HTR-8/SVneo (cell line): ENCODE results near the gene IFFO2.
A peak's percentile ranks its signal among the peaks of the same experiment; 100 is the strongest.

ENCODE experiments used
- DNase-seq: peaks from one replicate; pipeline ENCODE4 v3.0.0; 2011; ENCODE audit warnings: low spot score, mixed read lengths; ENCODE audit not compliant: insufficient read length
- FAIRE-seq: peaks from 2 replicates; lab custom pipeline; 2011; peaks lifted over from hg19 to GRCh38; lab: Jason Lieb, UNC

IFFO2 gene

DNA sequence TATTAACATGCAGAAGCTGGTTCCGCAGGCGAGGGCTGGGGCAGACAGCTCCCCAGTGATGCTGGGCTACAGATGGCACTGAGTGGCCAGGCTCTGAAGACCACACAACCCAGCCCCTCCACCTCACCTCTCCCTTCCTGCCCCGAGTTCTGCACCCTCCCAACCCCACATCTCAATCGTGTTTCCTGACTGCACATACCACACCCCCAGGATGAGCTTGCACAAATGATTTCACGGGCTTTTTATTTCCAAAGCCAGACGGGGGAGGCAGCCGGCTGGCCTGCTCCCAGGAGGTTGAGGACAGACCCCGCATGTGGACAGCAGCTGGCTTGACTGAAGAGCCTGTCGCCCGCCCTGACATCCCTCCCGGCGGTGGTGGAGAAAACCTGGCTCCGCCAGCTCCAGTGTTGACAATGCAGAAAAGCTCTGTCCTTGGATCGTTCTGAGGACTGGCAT, 32.7 kb downstream of the IFFO2 start:
- DNase-seq, result no peak

GRCh38 chr1:18922848-18923755, 33.4 kb downstream of the IFFO2 start:
- FAIRE-seq (no peak), DNase-seq (no peak)

More for the DNA sequence above, 32.7 kb downstream of the IFFO2 start:
- FAIRE-seq, result no peak

DNA sequence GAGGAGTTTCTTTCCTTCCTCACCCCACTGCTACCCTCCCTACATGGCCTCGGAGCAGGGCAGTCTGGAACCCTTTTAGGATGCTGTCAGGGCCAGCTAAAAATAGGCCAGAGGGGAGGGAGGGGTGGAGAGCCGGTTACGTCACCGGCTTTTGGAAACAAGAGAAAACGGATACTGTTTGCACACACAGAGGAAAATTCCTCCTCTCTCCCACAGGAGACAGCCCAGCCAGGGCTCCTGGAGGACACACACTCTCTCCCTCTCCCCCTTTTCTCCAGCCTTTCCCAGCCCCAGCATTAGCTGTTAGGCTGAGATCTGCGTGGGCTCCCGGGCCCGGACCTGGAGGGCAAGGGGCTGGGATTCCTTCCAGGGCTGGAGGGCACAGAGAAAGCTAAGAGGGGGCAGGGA, 34.2 kb downstream of the IFFO2 start:
- FAIRE-seq (no peak), DNase-seq (no peak)

GRCh38 chr1:18921516-18922251, 34.8 kb downstream of the IFFO2 start:
- DNase-seq (no peak), FAIRE-seq (peak; percentile 4)

DNA sequence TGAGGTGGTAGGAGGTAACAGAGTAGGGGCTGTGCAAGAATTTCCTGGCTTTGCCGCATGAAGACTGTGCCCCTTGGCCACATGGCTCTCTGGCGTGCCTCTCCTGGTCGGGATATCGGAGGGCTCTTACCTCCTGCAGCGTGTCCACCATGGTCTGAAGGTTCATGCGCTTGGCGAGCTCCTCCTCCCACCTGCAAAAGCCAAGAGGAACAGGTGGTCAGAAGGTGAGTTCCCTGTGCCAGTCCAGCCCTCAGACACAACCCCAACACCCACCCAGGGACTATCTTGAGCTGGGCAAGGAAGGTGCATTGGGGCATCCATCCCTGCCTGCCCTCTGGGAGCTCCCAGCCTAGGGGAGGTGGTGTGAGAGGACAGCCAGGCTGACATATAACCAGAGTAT, 35.5 kb downstream of the IFFO2 start:
- DNase-seq (no peak), FAIRE-seq (no peak)

DNA sequence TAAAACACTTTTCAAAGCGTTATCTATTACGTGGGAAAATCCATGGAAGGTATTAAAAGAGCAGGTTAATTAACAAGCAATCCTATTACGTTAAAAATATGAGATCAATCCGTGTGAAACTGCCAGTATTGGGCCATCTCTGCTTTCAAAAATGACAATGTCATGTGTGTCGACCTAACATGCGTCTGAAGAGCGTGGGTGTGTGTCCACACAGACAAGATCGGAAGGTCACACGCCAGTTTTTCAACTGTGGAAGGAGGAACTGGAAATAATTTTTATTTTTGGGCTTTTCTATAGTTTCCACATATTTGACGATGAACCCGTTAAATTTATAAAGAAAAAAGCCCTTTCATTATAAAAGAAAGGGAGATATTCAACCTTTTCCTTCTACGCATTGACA, 36.5 kb downstream of the IFFO2 start:
- no peak for DNase-seq
- FAIRE-seq, result no peak

- no peak for FAIRE-seq
Measured at GRCh38 chr1:18919197-18919905, 37.1 kb downstream of the IFFO2 start.

DNA sequence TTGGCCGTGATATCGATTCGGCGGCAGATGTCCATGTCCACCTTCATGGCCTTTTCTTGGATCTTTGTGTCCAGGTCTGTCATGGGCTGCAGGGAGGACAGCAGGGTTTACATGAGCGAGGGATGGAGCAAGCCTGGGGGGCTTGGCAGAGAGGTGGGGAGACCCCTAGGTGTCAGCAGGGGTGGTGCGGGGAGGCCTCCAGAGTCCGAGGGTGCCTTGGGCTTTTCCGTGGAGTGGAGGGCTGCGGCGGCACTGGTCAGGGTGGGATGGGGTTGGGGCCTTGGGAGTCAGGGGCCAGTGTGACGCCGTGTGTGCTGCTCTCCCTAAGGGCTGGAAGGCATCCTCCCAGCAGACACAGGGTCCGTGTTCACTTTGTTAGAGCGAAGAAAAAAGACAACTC, 38.1 kb downstream of the IFFO2 start:
- DNase-seq (no peak), FAIRE-seq (no peak)

More at GRCh38 chr1:18919197-18919905, 37.1 kb downstream of the IFFO2 start:
- DNase-seq, result no peak

GRCh38 chr1:18917071-18917799, 39.2 kb downstream of the IFFO2 start:
- DNase-seq (no peak), FAIRE-seq (no peak)

GRCh38 chr1:18915341-18915740, 41.1 kb downstream of the IFFO2 start:
- FAIRE-seq, result no peak
- DNase-seq, result no peak

DNA sequence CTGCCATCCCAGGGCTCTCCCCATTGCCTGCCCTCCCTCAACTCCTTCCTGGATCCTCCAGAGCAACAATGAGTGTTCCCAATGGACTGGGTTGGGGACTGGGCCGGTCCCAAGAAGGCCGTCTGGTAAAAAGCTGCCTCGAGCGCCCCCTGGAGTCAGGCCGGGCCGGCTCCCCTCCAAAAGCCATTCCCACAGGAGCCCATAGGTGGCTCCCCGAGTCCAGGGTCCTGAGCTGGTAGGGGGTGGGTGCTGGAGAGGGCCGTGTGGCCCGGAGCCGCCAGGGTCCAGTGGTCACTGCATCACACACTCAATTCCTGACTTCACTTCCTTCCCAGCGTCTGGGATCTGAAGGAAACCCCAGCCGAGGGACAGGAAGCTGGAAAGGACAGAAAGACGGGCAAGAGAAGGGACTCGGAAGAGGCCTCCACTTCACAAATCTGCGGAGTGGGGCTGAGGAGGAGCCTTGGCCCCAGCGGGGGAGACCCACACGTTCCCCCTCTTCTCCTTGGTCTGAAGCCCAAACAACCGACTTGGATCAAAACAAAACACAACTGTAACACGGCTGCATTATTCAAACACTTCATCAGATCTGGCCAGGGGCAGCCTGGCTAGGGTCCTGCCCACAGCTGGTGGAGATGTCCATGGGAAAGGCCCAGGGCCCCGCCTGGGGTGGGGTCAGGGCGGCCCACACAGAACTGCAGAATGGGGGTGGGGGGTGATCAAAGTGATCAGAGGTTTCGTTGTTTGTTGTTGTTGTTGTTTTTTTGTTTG, 43.2 kb downstream of the IFFO2 start:
- DNase-seq (peak; percentile 85), FAIRE-seq (peak; percentile 9)

DNA sequence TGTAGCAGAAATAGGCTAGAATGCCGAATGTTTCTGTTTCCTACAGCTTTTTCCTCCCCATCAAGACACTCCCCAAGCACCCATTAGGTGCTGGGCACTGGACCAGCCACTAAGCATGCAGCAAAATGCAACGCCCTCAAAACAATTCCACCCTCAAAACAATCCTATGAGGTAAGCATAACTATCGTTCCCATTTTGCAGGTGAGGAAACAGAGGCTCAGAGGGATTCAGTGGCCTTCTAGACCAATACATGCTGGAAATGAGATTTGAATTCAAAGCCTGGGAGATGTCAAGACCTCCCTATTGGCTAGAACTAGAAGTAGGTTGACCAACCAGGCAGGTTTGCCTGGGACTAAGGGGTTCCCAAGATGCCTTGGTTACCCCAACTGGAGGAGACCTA, 43.9 kb downstream of the IFFO2 start:
- FAIRE-seq, result no peak
- no peak for DNase-seq

GRCh38 chr1:18908911-18909771, 47.3 kb downstream of the IFFO2 start:
- no peak for DNase-seq

DNA sequence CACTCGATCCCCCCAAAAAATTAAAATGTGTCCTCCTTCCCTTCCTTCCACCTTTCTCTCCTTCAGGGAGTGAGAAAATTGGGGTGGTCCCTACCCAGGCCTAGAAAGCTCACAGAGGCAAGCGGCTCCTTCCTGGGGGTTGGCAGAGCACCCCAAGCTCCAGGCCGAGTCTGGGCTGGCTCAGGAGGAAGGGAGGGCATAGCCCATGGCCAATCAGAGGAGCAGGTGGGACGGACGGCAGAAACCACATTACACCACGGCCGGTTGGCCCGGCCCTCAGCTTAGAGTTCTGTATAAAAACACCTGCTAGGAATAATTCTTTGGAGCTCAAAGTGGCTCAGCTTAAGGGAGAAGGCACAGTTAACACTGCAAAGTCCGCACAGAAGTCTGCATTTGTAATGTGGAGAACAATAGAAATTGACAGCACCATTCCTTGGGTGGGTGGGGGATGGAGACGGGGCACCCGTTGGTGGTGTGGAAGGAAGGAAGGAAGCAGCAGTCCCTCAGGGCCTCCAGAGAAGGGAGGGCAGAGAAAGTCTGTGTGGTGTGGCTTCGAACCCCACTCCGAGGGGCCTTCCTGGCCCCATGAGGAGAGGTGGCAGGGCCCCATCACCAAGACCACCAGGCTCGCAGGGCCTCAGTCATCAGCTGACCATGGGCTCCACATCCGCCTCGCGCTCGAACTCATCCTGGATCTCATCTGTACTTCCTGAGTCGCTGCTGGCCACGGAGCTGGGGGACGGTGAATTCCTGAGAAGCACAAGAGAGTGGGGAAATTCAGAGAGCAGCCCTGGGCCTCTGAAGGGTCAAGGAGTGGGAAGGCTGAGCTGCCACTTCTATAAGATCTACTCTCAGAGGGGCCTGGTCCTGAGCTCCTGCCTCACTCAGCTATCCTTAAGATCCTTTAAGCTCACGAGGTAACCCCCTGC, 48.3 kb downstream of the IFFO2 start:
- no peak for FAIRE-seq
- DNase-seq, result no peak

More at GRCh38 chr1:18908911-18909771, 47.3 kb downstream of the IFFO2 start:
- no peak for FAIRE-seq

- peak; percentile 29 for DNase-seq
Measured at GRCh38 chr1:18907021-18907916, 49.2 kb downstream of the IFFO2 start.

DNA sequence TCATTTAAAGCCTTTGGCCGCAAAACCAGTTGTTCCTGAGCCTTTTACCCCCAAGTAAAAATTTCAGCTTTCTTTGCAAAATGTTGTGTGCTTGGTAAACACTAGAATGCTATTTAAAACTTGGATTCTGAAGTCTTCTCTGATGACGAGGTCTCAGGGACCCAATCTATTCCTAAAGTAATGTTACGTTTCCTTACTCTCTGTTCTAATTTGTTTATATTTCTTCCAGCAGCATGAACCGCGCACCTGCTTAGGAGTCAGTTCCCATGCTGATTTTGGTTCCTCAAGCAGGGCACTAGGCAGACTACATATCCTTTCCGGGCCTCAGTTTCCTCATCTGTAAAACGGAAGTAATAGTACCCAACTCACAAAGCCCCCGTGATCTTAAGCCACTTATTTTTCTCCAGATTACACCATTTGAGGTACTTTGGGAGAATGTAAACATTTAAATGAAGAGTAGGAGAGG, 53.2 kb downstream of the IFFO2 start:
- DNase-seq, result no peak
- FAIRE-seq, result no peak

More at GRCh38 chr1:18907021-18907916, 49.2 kb downstream of the IFFO2 start:
- no peak for FAIRE-seq
